Muscle layer of colon (tissue), 2 donors: ENCODE measurements around the gene TRIM44.
"Not testable (repeated sequence)": the region's sequence is repeated elsewhere in the genome, so short reads cannot be mapped to it uniquely, and the experiment has no call there.

ENCODE experiments used
- H3K27ac ChIP-seq: one replicate; pipeline ENCODE4 v1.7.0; 2013; ENCODE audit warnings: low read depth, mild to moderate bottlenecking, low read length, moderate library complexity
- H3K27me3 ChIP-seq, 2 donors: one replicate each; pipeline ENCODE4 v1.7.0; 2013; ENCODE audit warnings: low read length in 2 of 2, mild to moderate bottlenecking in 2 of 2; ENCODE audit not compliant: insufficient read depth in 2 of 2, control insufficient read depth in 1 of 2
- H3K36me3 ChIP-seq: one replicate; pipeline ENCODE4 v1.7.0; 2013; ENCODE audit warnings: mild to moderate bottlenecking, low read length; ENCODE audit not compliant: insufficient read depth
- H3K4me1 ChIP-seq: one replicate; pipeline ENCODE4 v1.7.0; 2013; ENCODE audit warnings: mild to moderate bottlenecking, low read length; ENCODE audit not compliant: insufficient read depth
- H3K4me3 ChIP-seq, 2 donors: one replicate each; pipeline ENCODE4 v1.7.0; 2013; ENCODE audit warnings: low read length in 2 of 2, low read depth in 1 of 2, mild to moderate bottlenecking in 1 of 2, moderate library complexity in 1 of 2
- H3K9ac ChIP-seq: one replicate; pipeline ENCODE4 v1.7.0; 2013; ENCODE audit warnings: low read length
- H3K9me3 ChIP-seq: one replicate; pipeline ENCODE4 v1.7.0; 2013; ENCODE audit warnings: mild to moderate bottlenecking, low read length
- donor health status: abdominal sarcoma.
- donor health status: Adenocarcinoma of cecum.

The TRIM44 gene

DNA sequence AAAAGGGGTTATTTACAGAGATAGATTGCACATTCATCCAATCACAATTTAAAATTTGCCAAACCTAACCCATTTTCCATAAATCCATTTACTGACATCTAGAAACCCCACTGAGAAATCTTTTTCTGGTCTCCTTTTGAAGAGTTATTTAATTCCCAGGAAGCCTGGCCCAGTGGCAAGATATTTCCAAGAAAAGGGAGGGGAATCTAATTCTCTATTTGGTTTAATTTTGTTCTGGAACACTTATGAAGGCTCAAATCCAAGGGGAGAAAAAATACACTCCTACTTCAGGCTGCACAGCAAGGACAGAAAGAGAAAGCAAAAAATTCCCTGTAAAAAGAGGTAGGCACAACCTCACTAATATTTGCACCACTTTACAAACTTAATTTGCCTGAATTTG is 193.1 kb downstream of the TRIM44 start:
- no peak overlapping the region for H3K9ac ChIP-seq

DNA sequence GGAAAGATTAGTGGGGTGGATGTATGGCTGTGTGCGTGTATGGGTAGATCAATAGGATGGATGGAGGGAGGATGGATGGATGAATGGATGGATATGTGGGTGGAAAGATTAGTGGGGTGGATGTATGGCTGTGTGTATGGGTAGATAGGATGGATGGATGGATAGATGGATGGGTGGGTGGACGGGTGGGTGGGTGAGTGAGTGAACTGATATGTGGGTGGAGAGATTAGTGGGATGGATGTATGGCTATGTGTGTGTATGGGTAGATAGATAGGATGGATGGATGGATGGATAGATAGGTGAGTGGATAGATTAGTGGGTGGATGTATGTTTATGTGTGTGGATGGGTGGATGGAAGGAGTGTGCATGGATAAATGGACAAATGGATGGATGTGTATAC is 193.7 kb downstream of the TRIM44 start:
- Histone ChIP-seq H3K27ac (no peak overlapping the region), H3K9me3 (no peaks in the 10 kb centered on the region), H3K27me3 (no peaks in the 10 kb centered on the region), H3K9ac (no peak overlapping the region), H3K4me3 (no peak overlapping the region), H3K36me3 (no peaks in the 10 kb centered on the region), H3K4me1 (no peaks in the 10 kb centered on the region)

More for the DNA sequence above, 193.1 kb downstream of the TRIM44 start:
- Histone ChIP-seq H3K4me3 (no peak overlapping the region), H3K36me3 (no peaks in the 10 kb centered on the region), H3K27me3 (no peaks in the 10 kb centered on the region), H3K4me1 (no peaks in the 10 kb centered on the region), H3K9me3 (no peaks in the 10 kb centered on the region), H3K27ac (no peak overlapping the region)

DNA sequence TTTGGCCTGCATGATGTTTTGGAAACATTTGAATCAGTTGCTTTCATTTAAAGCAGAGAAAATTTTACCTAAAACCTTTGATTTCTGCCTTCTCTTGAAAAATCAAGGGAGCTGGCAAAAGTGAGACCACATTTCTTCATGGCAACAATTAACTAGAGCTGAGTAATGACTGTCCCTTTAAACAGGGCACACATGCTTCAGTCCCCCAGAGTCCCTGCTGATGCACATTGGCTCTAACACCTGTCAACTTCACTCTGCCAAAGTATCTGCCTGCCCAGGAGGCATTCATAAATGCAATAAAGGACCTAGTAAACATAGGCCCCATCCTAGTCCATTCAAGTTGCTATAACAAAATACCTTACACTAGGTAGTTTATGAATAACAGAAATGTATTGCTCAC is 194.2 kb downstream of the TRIM44 start:
- no peak overlapping the region for H3K4me3 ChIP-seq
- no peaks in the 10 kb centered on the region for H3K27me3 ChIP-seq
- no peak overlapping the region for H3K27ac ChIP-seq
- H3K36me3 ChIP-seq, result no peaks in the 10 kb centered on the region
- H3K9ac ChIP-seq, result no peak overlapping the region
- H3K4me1 ChIP-seq, result no peaks in the 10 kb centered on the region
- H3K9me3 ChIP-seq, result no peaks in the 10 kb centered on the region

DNA sequence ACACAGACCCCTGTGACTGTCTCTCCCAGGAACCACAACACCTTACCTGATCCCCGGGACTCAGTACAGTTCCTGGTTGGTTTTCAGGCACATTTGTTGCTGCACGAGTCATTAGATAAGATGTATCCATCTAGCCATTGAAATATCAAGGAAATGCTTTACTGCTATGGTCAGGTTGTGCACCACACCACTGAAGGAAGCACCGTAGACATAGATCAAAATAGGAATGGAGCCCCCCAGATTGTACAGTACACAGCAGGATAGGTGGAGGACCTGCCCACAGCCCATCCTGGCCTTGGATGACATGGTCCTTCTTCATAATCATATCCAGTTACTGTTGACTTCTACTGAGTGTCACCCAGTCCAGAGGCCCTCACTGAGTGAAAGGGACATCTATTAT is 195.3 kb downstream of the TRIM44 start:
- no peaks in the 10 kb centered on the region for H3K36me3 ChIP-seq
- no peaks in the 10 kb centered on the region for H3K27me3 ChIP-seq
- no peak overlapping the region for H3K9ac ChIP-seq
- H3K27ac ChIP-seq, result no peak overlapping the region
- no peaks in the 10 kb centered on the region for H3K4me1 ChIP-seq
- H3K9me3 ChIP-seq, result no peaks in the 10 kb centered on the region
- no peak overlapping the region for H3K4me3 ChIP-seq

DNA sequence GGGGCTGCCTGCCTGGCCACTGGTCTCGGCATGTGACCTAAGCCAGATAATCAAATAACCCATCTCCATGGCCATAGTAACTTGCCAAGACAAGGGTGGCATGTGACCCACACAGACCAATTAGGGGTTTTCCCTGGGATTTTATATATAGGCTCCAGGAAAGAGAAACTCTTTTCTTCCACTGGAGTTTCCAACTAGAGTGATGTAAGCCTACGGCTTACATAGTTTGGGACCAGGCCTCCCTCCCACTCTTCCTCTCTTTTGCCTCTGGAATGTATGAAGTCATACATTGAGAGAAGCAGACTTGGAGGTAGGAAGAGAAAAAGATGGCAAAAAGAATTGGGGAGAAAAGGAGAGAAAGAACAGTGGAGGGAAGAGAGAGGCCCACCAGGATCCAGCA is 196.7 kb downstream of the TRIM44 start:
- no peak overlapping the region for H3K27ac ChIP-seq
- no peaks in the 10 kb centered on the region for H3K36me3 ChIP-seq
- H3K4me3 ChIP-seq, result no peak overlapping the region
- H3K9me3 ChIP-seq, result peaks cover 5% of the 10 kb centered on the region
- H3K4me1 ChIP-seq, result no peaks in the 10 kb centered on the region
- H3K9ac ChIP-seq, result no peak overlapping the region
- H3K27me3 ChIP-seq, result no peaks in the 10 kb centered on the region

DNA sequence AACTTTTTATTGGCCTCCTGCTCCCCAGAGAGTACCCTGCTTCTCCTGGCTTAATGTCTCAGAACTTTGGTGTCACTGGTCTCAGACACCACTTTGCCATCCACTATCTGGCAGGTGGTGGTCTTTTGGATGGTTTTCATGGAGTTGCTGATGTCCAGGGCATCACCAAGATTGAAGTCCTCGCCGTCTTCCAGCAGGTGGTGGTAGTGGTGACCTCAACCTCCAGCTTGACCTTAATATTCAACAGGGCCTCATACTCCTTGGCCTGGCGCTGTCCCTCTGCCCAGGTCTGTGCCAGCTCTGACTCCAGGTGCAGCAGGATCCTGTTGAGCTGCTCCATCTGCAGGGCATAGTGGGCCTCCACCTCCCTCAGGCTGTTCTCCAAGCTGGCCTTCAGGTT is 197.6 kb downstream of the TRIM44 start:
- H3K4me1 ChIP-seq, H3K36me3 ChIP-seq, H3K27me3 ChIP-seq, H3K9me3 ChIP-seq, H3K27ac ChIP-seq, H3K9ac ChIP-seq, H3K4me3 ChIP-seq: not testable (repeated sequence)

DNA sequence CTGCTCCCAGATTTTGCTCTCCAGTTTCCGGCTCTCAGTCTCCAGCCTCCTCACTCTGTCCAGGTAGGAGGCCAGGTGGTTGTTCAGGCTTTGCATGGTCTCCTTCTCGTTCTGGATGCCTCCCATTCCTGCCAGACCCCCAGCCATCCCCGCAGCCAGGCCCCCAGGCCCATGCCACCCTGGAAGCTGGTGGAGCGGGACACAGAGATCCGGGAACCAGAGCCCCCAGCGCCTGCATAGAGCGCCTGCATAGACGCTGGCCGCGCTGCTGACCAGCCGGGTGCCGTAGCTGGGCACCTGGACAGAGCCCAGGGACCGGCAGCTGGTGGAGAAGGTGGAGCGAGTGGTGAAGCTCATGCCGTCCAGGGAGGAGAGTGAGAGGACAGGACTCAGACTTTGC is 198.6 kb downstream of the TRIM44 start:
- no peak overlapping the region for H3K4me3 ChIP-seq
- peaks cover 5% of the 10 kb centered on the region for H3K9me3 ChIP-seq
- H3K4me1 ChIP-seq, result no peaks in the 10 kb centered on the region
- H3K27ac ChIP-seq, result no peak overlapping the region
- no peak overlapping the region for H3K9ac ChIP-seq
- H3K36me3 ChIP-seq, result no peaks in the 10 kb centered on the region
- no peaks in the 10 kb centered on the region for H3K27me3 ChIP-seq

DNA sequence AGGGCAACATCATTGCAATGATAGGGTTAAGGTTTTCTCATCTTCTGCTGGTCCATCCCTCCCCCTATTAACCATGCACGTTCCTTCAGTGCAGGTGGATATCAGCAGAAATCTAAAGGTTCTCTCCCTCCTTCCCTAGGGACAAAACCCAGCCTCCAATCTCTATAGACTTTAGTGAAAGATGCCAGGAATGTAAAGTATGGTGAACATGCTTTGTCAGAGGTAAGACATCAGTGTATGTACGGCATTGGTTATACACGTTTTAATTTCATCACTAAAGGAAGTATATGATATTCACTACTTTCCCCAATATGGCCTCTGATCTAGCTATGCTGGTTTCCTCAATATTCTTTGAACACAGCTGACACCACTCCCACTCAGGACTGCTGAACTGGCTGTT is 200.1 kb downstream of the TRIM44 start:
- H3K9ac ChIP-seq, result no peak overlapping the region
- H3K4me1 ChIP-seq, result no peaks in the 10 kb centered on the region
- H3K36me3 ChIP-seq, result no peaks in the 10 kb centered on the region
- no peaks in the 10 kb centered on the region for H3K27me3 ChIP-seq
- H3K4me3 ChIP-seq, result no peak overlapping the region
- peaks cover 5% of the 10 kb centered on the region for H3K9me3 ChIP-seq
- no peak overlapping the region for H3K27ac ChIP-seq

DNA sequence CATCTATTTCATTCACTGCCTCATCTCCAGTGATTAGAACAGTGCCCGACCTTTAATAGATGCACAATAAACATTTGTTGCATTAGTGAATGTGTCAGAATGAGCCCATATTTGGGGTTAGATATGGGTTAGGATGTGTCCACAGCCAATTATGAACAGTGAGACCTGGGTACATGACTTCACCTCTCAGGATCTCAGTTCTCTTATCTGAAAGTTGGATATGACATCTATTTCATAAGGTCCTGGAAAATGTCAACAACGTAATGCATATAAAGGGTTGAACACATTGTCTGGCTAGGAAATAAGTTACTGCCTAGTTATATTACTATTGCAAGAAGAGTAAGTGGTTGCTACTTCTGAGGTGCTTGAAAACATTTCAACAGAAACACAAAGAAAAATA is 201.6 kb downstream of the TRIM44 start:
- Histone ChIP-seq H3K9ac (no peak overlapping the region), H3K27me3 (no peaks in the 10 kb centered on the region), H3K27ac (no peak overlapping the region), H3K9me3 (peaks cover 6% of the 10 kb centered on the region), H3K36me3 (no peaks in the 10 kb centered on the region), H3K4me3 (no peak overlapping the region), H3K4me1 (no peaks in the 10 kb centered on the region)

DNA sequence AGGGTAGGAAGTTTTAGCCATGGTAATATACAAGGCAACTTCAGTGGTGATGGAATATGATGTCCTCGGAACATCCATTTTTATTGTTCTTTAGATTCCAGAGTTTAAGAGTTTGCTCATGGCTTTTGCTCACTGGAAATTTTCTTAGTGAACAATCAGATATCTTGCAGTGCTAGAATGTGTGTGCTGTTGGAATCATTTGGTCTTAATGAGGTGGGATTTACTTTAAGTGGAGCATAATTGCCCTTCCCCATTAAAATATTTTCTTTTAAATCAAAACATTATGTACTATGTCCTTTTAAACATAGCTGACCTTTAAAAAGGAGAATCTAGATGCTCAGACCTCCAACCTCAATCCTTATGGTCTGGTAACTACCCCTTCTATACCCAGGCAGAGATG is 204.0 kb downstream of the TRIM44 start:
- Histone ChIP-seq H3K4me3 (no peak overlapping the region), H3K4me1 (no peaks in the 10 kb centered on the region), H3K27ac (no peak overlapping the region), H3K9me3 (peaks cover 11% of the 10 kb centered on the region), H3K27me3 (no peaks in the 10 kb centered on the region), H3K36me3 (no peaks in the 10 kb centered on the region), H3K9ac (no peak overlapping the region)
